Large intestine (tissue), 3 donors: ENCODE results near the gene NME4. TPM values are rescaled to one million over a fixed set of nuclear protein-coding genes. Genes with fewer than 3 reads are reported as not detected.
"Not testable (repeated sequence)": the region's sequence is repeated elsewhere in the genome, so short reads cannot be mapped to it uniquely, and the experiment has no call there.

ENCODE experiments used
- DNase-seq, 2 donors: peaks; one replicate each; pipeline versions ENCODE4 v3.0.0 to v3.0.0-alpha.2; 2013
- H3K27ac ChIP-seq: one replicate; pipeline ENCODE4 v1.5.1; 2013; ENCODE audit warnings: low read length
- H3K27me3 ChIP-seq: 2 replicates; pipeline ENCODE4 v1.6.1; 2013; ENCODE audit warnings: low read length; ENCODE audit not compliant: control insufficient read depth, insufficient read depth
- H3K36me3 ChIP-seq: 2 replicates; pipeline ENCODE4 v1.6.1; 2013; ENCODE audit warnings: low read length; ENCODE audit not compliant: control insufficient read depth, insufficient read depth
- H3K4me1 ChIP-seq: one replicate; pipeline ENCODE4 v1.6.1; 2013; ENCODE audit warnings: low read length; ENCODE audit not compliant: control insufficient read depth, insufficient read depth
- H3K4me3 ChIP-seq: one replicate; pipeline ENCODE4 v1.5.1; 2013; ENCODE audit warnings: low read length
- H3K9me3 ChIP-seq: one replicate; pipeline ENCODE4 v1.6.1; 2013; ENCODE audit warnings: mild to moderate bottlenecking, low read depth, low read length, moderate library complexity; ENCODE audit not compliant: control insufficient read depth
- WGBS: methylation state at CpG from one replicate; pipeline ENCODE4 v1.1.5; 2013; ENCODE audit warnings: low lambda C conversion rate; ENCODE audit not compliant: insufficient coverage; 5-methylcytosine and 5-hydroxymethylcytosine counted together
- polyA plus RNA-seq: library from polyadenylated mRNA; unstranded; fragments of 120-200 nt; gene quantifications from one replicate; pipeline ENCODE4 v1.2.1, GENCODE V29; 2013

The NME4 gene
- polyA plus RNA-seq, 1 donor, result 107 TPM

- Histone ChIP-seq H3K4me1 (peaks cover 12% of the 10 kb centered on the region), H3K9me3 (no peaks in the 10 kb centered on the region), H3K36me3 (peaks cover 5% of the 10 kb centered on the region), H3K27ac (no peak overlapping the region), H3K4me3 (no peak overlapping the region), H3K27me3 (no peaks in the 10 kb centered on the region)
- DNase-seq, result no peak
- WGBS, result no CpG with 5 or more reads among the region's 12 CpGs
Measured at GRCh38 chr16:354291-354881, 42.6 kb upstream of the NME4 start.

- Histone ChIP-seq H3K36me3 (peaks cover 4% of the 10 kb centered on the region), H3K4me3 (no peak overlapping the region), H3K27ac (no peak overlapping the region), H3K27me3 (no peaks in the 10 kb centered on the region), H3K4me1 (peaks cover 12% of the 10 kb centered on the region), H3K9me3 (no peaks in the 10 kb centered on the region)
- no CpG with 5 or more reads among the region's 10 CpGs for WGBS
- no peak for DNase-seq
Measured at GRCh38 chr16:354971-355461, 42.0 kb upstream of the NME4 start.

GRCh38 chr16:356741-357140, 40.3 kb upstream of the NME4 start:
- Histone ChIP-seq H3K27me3 (no peaks in the 10 kb centered on the region), H3K4me1 (peaks cover 7% of the 10 kb centered on the region), H3K9me3 (no peaks in the 10 kb centered on the region), H3K27ac (no peak overlapping the region), H3K4me3 (no peak overlapping the region), H3K36me3 (no peaks in the 10 kb centered on the region)
- no peak for DNase-seq
- WGBS, result no CpG with 5 or more reads among the region's 12 CpGs

GRCh38 chr16:359067-359763, 37.8 kb upstream of the NME4 start:
- no peak overlapping the region for H3K4me3 ChIP-seq
- no peaks in the 10 kb centered on the region for H3K36me3 ChIP-seq
- peaks cover 4% of the 10 kb centered on the region for H3K27me3 ChIP-seq
- DNase-seq, result no peak
- no peaks in the 10 kb centered on the region for H3K9me3 ChIP-seq
- no peaks in the 10 kb centered on the region for H3K4me1 ChIP-seq
- WGBS, result no CpG with 5 or more reads among the region's 19 CpGs
- H3K27ac ChIP-seq, result no peak overlapping the region

GRCh38 chr16:359871-360697, 36.9 kb upstream of the NME4 start:
- Histone ChIP-seq H3K27ac (no peak overlapping the region), H3K9me3 (no peaks in the 10 kb centered on the region), H3K4me1 (peaks cover 3% of the 10 kb centered on the region), H3K36me3 (no peaks in the 10 kb centered on the region), H3K4me3 (no peak overlapping the region), H3K27me3 (peaks cover 11% of the 10 kb centered on the region)
- no CpG with 5 or more reads among the region's 47 CpGs for whole genome bisulfite sequencing
- DNase-seq, result no peak

- Histone ChIP-seq H3K9me3 (no peaks in the 10 kb centered on the region), H3K27ac (no peak overlapping the region), H3K36me3 (no peaks in the 10 kb centered on the region), H3K4me3 (no peak overlapping the region), H3K27me3 (peaks cover 11% of the 10 kb centered on the region), H3K4me1 (peaks cover 3% of the 10 kb centered on the region)
- 94% methylated on average over 3 of the region's 47 CpGs for WGBS
- no peak for DNase-seq
Measured at GRCh38 chr16:360698-361336, 36.2 kb upstream of the NME4 start.

- no peak for DNase-seq
- Histone ChIP-seq H3K4me3 (no peak overlapping the region), H3K4me1 (peaks cover 3% of the 10 kb centered on the region), H3K9me3 (no peaks in the 10 kb centered on the region), H3K27me3 (peaks cover 11% of the 10 kb centered on the region), H3K36me3 (no peaks in the 10 kb centered on the region), H3K27ac (no peak overlapping the region)
- no CpG with 5 or more reads among the region's 30 CpGs for WGBS
Measured at GRCh38 chr16:361341-361871, 35.6 kb upstream of the NME4 start.

GRCh38 chr16:361872-362701, 34.9 kb upstream of the NME4 start:
- WGBS, result no CpG with 5 or more reads among the region's 30 CpGs
- Histone ChIP-seq H3K4me1 (peaks cover 3% of the 10 kb centered on the region), H3K9me3 (no peaks in the 10 kb centered on the region), H3K4me3 (no peak overlapping the region), H3K27ac (no peak overlapping the region), H3K36me3 (peaks cover 5% of the 10 kb centered on the region), H3K27me3 (peaks cover 11% of the 10 kb centered on the region)
- peak; percentile 65 to 75 for DNase-seq

- H3K4me1 ChIP-seq, H3K4me3 ChIP-seq, DNase-seq, H3K9me3 ChIP-seq, H3K27ac ChIP-seq: not testable (repeated sequence)
- peaks cover 11% of the 10 kb centered on the region for H3K36me3 ChIP-seq
- peaks cover 11% of the 10 kb centered on the region for H3K27me3 ChIP-seq
- WGBS, result no CpG with 5 or more reads among the region's 24 CpGs
Measured at GRCh38 chr16:362702-362999, 34.3 kb upstream of the NME4 start.
